HFFc6 (cell line): Measurements from ENCODE around the gene PRLR. TPM values are rescaled to one million over a fixed set of nuclear protein-coding genes. Genes with fewer than 3 reads are reported as not detected.
A peak's percentile ranks its signal among the peaks of the same experiment; 100 is the strongest.
"Not testable (repeated sequence)": the region's sequence is repeated elsewhere in the genome, so short reads cannot be mapped to it uniquely, and the experiment has no call there.

Experiments
- DNase-seq: peaks from one replicate; pipeline ENCODE4 v3.0.0-alpha.2; 2018
- H3K27ac Mint-ChIP-seq: 2 replicates; pipeline ENCODE4 v1.8.0; 2020; ENCODE audit warnings: mild to moderate bottlenecking, mixed read lengths
- H3K27me3 Mint-ChIP-seq: 2 replicates; pipeline ENCODE4 v1.8.0; 2021; ENCODE audit warnings: mild to moderate bottlenecking, moderate library complexity, mixed read lengths; ENCODE audit not compliant: insufficient read depth
- H3K36me3 Mint-ChIP-seq: 2 replicates; pipeline ENCODE4 v1.8.0; 2021; ENCODE audit warnings: low read depth, mixed read lengths
- H3K4me1 Mint-ChIP-seq: 2 replicates; pipeline ENCODE4 v1.8.0; 2020; ENCODE audit warnings: low read depth, mixed read lengths
- H3K4me3 Mint-ChIP-seq: 2 replicates; pipeline ENCODE4 v1.8.0; 2020; ENCODE audit warnings: mild to moderate bottlenecking, moderate library complexity, mixed read lengths
- H3K9me3 Mint-ChIP-seq: 2 replicates; pipeline ENCODE4 v1.8.0; 2020; ENCODE audit warnings: mild to moderate bottlenecking, mixed read lengths
- CTCF ChIP-seq: fragments of 200-600 bp; sonication (generic); IDR thresholded peaks from 2 replicates; pipeline ENCODE4 v1.5.0; 2021; ENCODE audit warnings: antibody characterized with exemption, mild to moderate bottlenecking
- total RNA-seq, 6 experiments: library from RNA; stranded (reverse); fragmentation: NEBNext Ultra II Directional; extraction: Animal tissue kit (Norgen Biotek cat#: 25700); gene quantifications; 2 replicates in 1 of 6; 3 replicates in 5 of 6; pipeline ENCODE4 v1.2.3, GENCODE V29; 2021

The PRLR gene
- total RNA-seq, 6 experiments from 2014 or later, result 0.91 to 1.5 (median 1.3) TPM

- TF ChIP-seq CTCF, result no peak
- H3K9me3 Mint-ChIP-seq, result peaks cover 5% of the 10 kb centered on the region
- H3K27me3 Mint-ChIP-seq, result peaks cover 12% of the 10 kb centered on the region
- H3K4me3 Mint-ChIP-seq, result no peak overlapping the region
- no peaks in the 10 kb centered on the region for H3K36me3 Mint-ChIP-seq
- DNase-seq, result no peak
- no peaks in the 10 kb centered on the region; the same call in 1 of the 2 replicates for H3K4me1 Mint-ChIP-seq
- no peak overlapping the region for H3K27ac Mint-ChIP-seq
Measured at GRCh38 chr5:35246900-35247647, 16.8 kb upstream of the PRLR start.

- Mint-ChIP-seq H3K36me3 (no peaks in the 10 kb centered on the region), H3K9me3 (no peaks in the 10 kb centered on the region), H3K4me1 (no peaks in the 10 kb centered on the region; the same call in 1 of the 2 replicates), H3K4me3 (no peak overlapping the region), H3K27ac (no peak overlapping the region), H3K27me3 (peaks cover 12% of the 10 kb centered on the region)
- TF ChIP-seq CTCF, result 0 out of 2 replicates have a peak, but pooled peaks have one; percentile 11
- no peak for DNase-seq
Measured at GRCh38 chr5:35246411-35246810, 16.1 kb upstream of the PRLR start.

GRCh38 chr5:35245371-35245770 is 15.1 kb upstream of the PRLR start:
- H3K27me3 Mint-ChIP-seq, result peaks cover 12% of the 10 kb centered on the region; the same call in 1 of the 2 replicates
- H3K4me1 Mint-ChIP-seq, H3K27ac Mint-ChIP-seq, H3K9me3 Mint-ChIP-seq, H3K36me3 Mint-ChIP-seq, H3K4me3 Mint-ChIP-seq, DNase-seq: not testable (repeated sequence)

- no peak for DNase-seq
- Mint-ChIP-seq H3K27me3 (peaks cover 10% of the 10 kb centered on the region; the same call in 1 of the 2 replicates), H3K9me3 (no peaks in the 10 kb centered on the region), H3K4me1 (no peaks in the 10 kb centered on the region; the same call in 1 of the 2 replicates), H3K4me3 (no peak overlapping the region), H3K36me3 (no peaks in the 10 kb centered on the region), H3K27ac (no peak overlapping the region)
- TF ChIP-seq CTCF, result no peak
Measured at GRCh38 chr5:35244171-35244570, 13.9 kb upstream of the PRLR start.

- Mint-ChIP-seq H3K27me3 (peaks cover 10% of the 10 kb centered on the region; the same call in 1 of the 2 replicates), H3K27ac (no peak overlapping the region), H3K4me3 (no peak overlapping the region), H3K4me1 (no peaks in the 10 kb centered on the region; the same call in 1 of the 2 replicates), H3K36me3 (no peaks in the 10 kb centered on the region), H3K9me3 (no peaks in the 10 kb centered on the region)
- DNase-seq, result no peak
- no peak for TF ChIP-seq CTCF
Measured at GRCh38 chr5:35242702-35243258, 12.5 kb upstream of the PRLR start.

GRCh38 chr5:35240892-35241291 is 10.6 kb upstream of the PRLR start:
- DNase-seq, result no peak
- H3K9me3 Mint-ChIP-seq, result no peaks in the 10 kb centered on the region
- TF ChIP-seq CTCF, result no peak
- H3K36me3 Mint-ChIP-seq, result no peaks in the 10 kb centered on the region
- H3K27ac Mint-ChIP-seq, result no peak overlapping the region
- no peaks in the 10 kb centered on the region for H3K4me1 Mint-ChIP-seq
- H3K4me3 Mint-ChIP-seq, result no peak overlapping the region
- H3K27me3 Mint-ChIP-seq, result peaks cover 3% of the 10 kb centered on the region; the same call in 1 of the 2 replicates
